GM23338 (cell line): ENCODE data around the gene MEFV. TPM values are rescaled to one million over a fixed set of nuclear protein-coding genes. Genes with fewer than 3 reads are reported as not detected.
A peak's percentile ranks its signal among the peaks of the same experiment; 100 is the strongest.

Source experiments
- ATAC-seq: fragments of 200-7000 bp; cut with Tn5 transposase; 3 replicates; pipeline ENCODE4 v1.9.1; 2020
- DNase-seq: peaks from one replicate; pipeline ENCODE4 v3.0.0-alpha.2; 2015; ENCODE audit warnings: low spot score
- H2AFZ ChIP-seq: fragments of 200-600 bp; sonication (generic); 2 replicates; pipeline ENCODE4 v1.8.0; 2016; ENCODE audit warnings: antibody characterized with exemption, mild to moderate bottlenecking, moderate library complexity
- H3F3A ChIP-seq: fragments of 200-600 bp; sonication (generic); replicated peaks from 2 replicates; pipeline ENCODE4 v1.8.0; 2017; ENCODE audit warnings: antibody characterized with exemption, mixed run types, low read depth
- H3K27ac ChIP-seq: fragments of 200-600 bp; sonication (generic); 2 replicates; pipeline ENCODE4 v1.6.1; 2016; ENCODE audit warnings: low read depth
- H3K27me3 ChIP-seq: fragments of 200-600 bp; sonication (generic); 2 replicates; pipeline ENCODE4 v1.8.0; 2016; ENCODE audit warnings: mild to moderate bottlenecking, mixed run types, moderate library complexity; ENCODE audit not compliant: insufficient read depth
- H3K36me3 ChIP-seq: fragments of 200-600 bp; sonication (generic); 2 replicates; pipeline ENCODE4 v1.8.0; 2016; ENCODE audit warnings: mild to moderate bottlenecking; ENCODE audit not compliant: insufficient read depth
- H3K4me1 ChIP-seq: fragments of 200-600 bp; sonication (generic); 2 replicates; pipeline ENCODE4 v1.8.0; 2016; ENCODE audit warnings: mild to moderate bottlenecking, moderate library complexity; ENCODE audit not compliant: insufficient read depth
- H3K4me2 ChIP-seq: fragments of 200-600 bp; sonication (generic); 2 replicates; pipeline ENCODE4 v1.7.1; 2017; ENCODE audit warnings: mixed run types
- H3K4me3 ChIP-seq: fragments of 200-600 bp; sonication (generic); 2 replicates; pipeline ENCODE4 v1.6.1; 2016; ENCODE audit warnings: mixed run types
- H3K79me2 ChIP-seq: fragments of 200-600 bp; sonication (generic); replicated peaks from 2 replicates; pipeline ENCODE4 v1.8.0; 2017; ENCODE audit warnings: mild to moderate bottlenecking; ENCODE audit not compliant: insufficient read depth
- H3K9me2 ChIP-seq: fragments of 200-600 bp; sonication (generic); 2 replicates; pipeline ENCODE4 v1.8.0; 2017; ENCODE audit not compliant: insufficient read depth
- H4K20me1 ChIP-seq: fragments of 200-600 bp; sonication (generic); replicated peaks from 2 replicates; pipeline ENCODE4 v1.8.0; 2017; ENCODE audit warnings: mild to moderate bottlenecking; ENCODE audit not compliant: insufficient read depth
- H3K27ac Mint-ChIP-seq: 2 replicates; pipeline ENCODE4 v1.8.0; 2020; ENCODE audit warnings: inconsistent platforms, mild to moderate bottlenecking, moderate library complexity, mixed read lengths
- H3K27me3 Mint-ChIP-seq: 3 replicates; pipeline ENCODE4 v1.8.0; 2022; ENCODE audit warnings: low read depth, mild to moderate bottlenecking, moderate library complexity, mixed read lengths, inconsistent platforms; ENCODE audit not compliant: insufficient read depth, poor library complexity
- H3K36me3 Mint-ChIP-seq: 3 replicates; pipeline ENCODE4 v1.8.0; 2021; ENCODE audit warnings: low read depth, mild to moderate bottlenecking, inconsistent platforms, moderate library complexity, mixed read lengths
- H3K4me1 Mint-ChIP-seq: 3 replicates; pipeline ENCODE4 v1.8.0; 2020; ENCODE audit warnings: mild to moderate bottlenecking, inconsistent platforms, mixed read lengths
- H3K4me3 Mint-ChIP-seq: 3 replicates; pipeline ENCODE4 v1.8.0; 2021; ENCODE audit warnings: moderate library complexity, mild to moderate bottlenecking, inconsistent platforms, mixed read lengths
- H3K9me3 Mint-ChIP-seq: 3 replicates; pipeline ENCODE4 v1.8.0; 2020; ENCODE audit warnings: moderate library complexity, mild to moderate bottlenecking, inconsistent platforms, mixed read lengths
- CREB1 ChIP-seq: fragments of 250-450 bp; sonication (Bioruptor Pico); IDR thresholded peaks from 2 replicates; pipeline ENCODE4 v1.5.0; 2020; ENCODE audit warnings: low read depth, mild to moderate bottlenecking, moderate library complexity
- EZH2 ChIP-seq: fragments of 200-600 bp; sonication (generic); IDR thresholded peaks from one replicate; pipeline ENCODE4 v1.8.0; 2017; ENCODE audit warnings: antibody characterized with exemption, mild to moderate bottlenecking, low read depth; ENCODE audit not compliant: unreplicated experiment
- EZH2phosphoT487 ChIP-seq: fragments of 200-600 bp; sonication (generic); IDR thresholded peaks from one replicate; pipeline ENCODE4 v1.8.1; 2018; ENCODE audit warnings: antibody characterized with exemption; ENCODE audit not compliant: unreplicated experiment
- JUNB ChIP-seq: IDR thresholded peaks from one replicate; pipeline ENCODE4 v1.6.1; 2016; ENCODE audit warnings: antibody characterized with exemption; ENCODE audit not compliant: unreplicated experiment
- NANOG ChIP-seq: IDR thresholded peaks from 2 replicates; pipeline ENCODE4 v1.6.1; 2016; ENCODE audit warnings: antibody characterized with exemption, borderline replicate concordance
- STAT1 ChIP-seq: IDR thresholded peaks from one replicate; pipeline ENCODE4 v1.6.1; 2016; ENCODE audit warnings: antibody characterized with exemption; ENCODE audit not compliant: unreplicated experiment
- ZNF114 ChIP-seq: fragments of 250-450 bp; sonication (Bioruptor Pico); IDR thresholded peaks from 2 replicates; pipeline ENCODE4 v1.5.0; 2020; ENCODE audit warnings: mild to moderate bottlenecking, moderate library complexity
- ZNF331 ChIP-seq: fragments of 250-450 bp; sonication (Bioruptor Pico); IDR thresholded peaks from 2 replicates; pipeline ENCODE4 v1.5.0; 2020; ENCODE audit warnings: low read depth, mild to moderate bottlenecking, moderate library complexity
- polyA plus RNA-seq: library from polyadenylated mRNA; unstranded; fragments of >200 nt; fragmentation: Nextera tagmentation; extraction: Ambion mirVana; gene quantifications from 2 replicates; pipeline ENCODE4 v1.2.1, GENCODE V29; 2016
- total RNA-seq: library from RNA; depleted of rRNA; stranded (reverse); fragments of >200 nt; shearing (Covaris generic); gene quantifications from 2 replicates; pipeline ENCODE4 v1.2.3, GENCODE V29; 2014
- TF ChIP-seq, protein P1 (sequence below): IDR thresholded peaks from 2 replicates; pipeline ENCODE4 v1.6.1; 2016; ENCODE audit warnings: antibody characterized with exemption
- TF ChIP-seq, protein P2 (sequence below): IDR thresholded peaks from one replicate; pipeline ENCODE4 v1.6.1; 2018; ENCODE audit warnings: antibody characterized with exemption; ENCODE audit not compliant: unreplicated experiment
- TF ChIP-seq, protein P3 (sequence below), 2 experiments: fragments of 200-600 bp in 1 of 2; sonication (generic) in 1 of 2; conservative IDR thresholded peaks; 2 replicates each; pipeline versions ENCODE4 v1.5.1 to v1.6.1; 2016 to 2017; ENCODE audit warnings: antibody characterized with exemption in 2 of 2, low read depth in 2 of 2, mild to moderate bottlenecking in 2 of 2, moderate library complexity in 1 of 2

MEFV gene
- total and polyA plus RNA-seq, 2 experiments from 2014 or later = 0.07 TPM; not detected in 1

DNA sequence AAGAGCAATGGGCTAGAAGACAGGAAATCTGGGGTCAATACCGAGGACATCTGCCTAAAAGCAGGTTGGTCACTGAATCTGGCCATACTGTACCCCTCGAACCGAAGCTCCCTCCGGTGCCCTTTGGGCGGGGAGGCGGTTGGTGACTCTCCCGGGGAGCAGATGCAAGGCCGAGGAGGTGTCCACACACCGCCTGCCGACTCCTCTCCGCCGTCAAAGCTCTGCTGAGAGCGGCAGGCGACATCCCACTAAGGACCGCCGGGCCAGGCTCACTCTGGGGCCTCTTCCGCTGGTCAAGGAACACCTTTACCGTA lies 21.9 kb downstream of the MEFV start:
- peaks cover 10% of the 10 kb centered on the region for H3F3A ChIP-seq
- Mint-ChIP-seq H3K27ac (peak overlapping the region; percentile 66; the same call in 1 of the 2 replicates), H3K36me3 (peaks cover 54% of the 10 kb centered on the region), H3K27me3 (peaks cover 12% of the 10 kb centered on the region), H3K4me1 (peaks cover 8% of the 10 kb centered on the region), H3K9me3 (peaks cover 51% of the 10 kb centered on the region), H3K4me3 (peak overlapping the region; percentile 87)
- H3K9me2 ChIP-seq = peaks cover 10% of the 10 kb centered on the region; the same call in 1 of the 2 replicates
- H3K27ac ChIP-seq = peak overlapping the region; percentile 79
- H3K4me1 ChIP-seq = no peaks in the 10 kb centered on the region
- ATAC-seq = no peak
- no peak for DNase-seq
- H3K36me3 ChIP-seq = peaks cover 28% of the 10 kb centered on the region
- peak overlapping the region; percentile 89 for H3K4me2 ChIP-seq
- peak overlapping the region; percentile 99 for H3K4me3 ChIP-seq
- H2AFZ ChIP-seq = peak overlapping the region; percentile 99
- TF ChIP-seq JUNB (no peak), ZNF331 (CRISPR knock-in tag) (no peak), CREB1 (CRISPR knock-in tag) (no peak), STAT1 (no peak)
- H4K20me1 ChIP-seq = no peaks in the 10 kb centered on the region
- no peaks in the 10 kb centered on the region; the same call in 1 of the 2 replicates for H3K79me2 ChIP-seq
- no peaks in the 10 kb centered on the region for H3K27me3 ChIP-seq

DNA sequence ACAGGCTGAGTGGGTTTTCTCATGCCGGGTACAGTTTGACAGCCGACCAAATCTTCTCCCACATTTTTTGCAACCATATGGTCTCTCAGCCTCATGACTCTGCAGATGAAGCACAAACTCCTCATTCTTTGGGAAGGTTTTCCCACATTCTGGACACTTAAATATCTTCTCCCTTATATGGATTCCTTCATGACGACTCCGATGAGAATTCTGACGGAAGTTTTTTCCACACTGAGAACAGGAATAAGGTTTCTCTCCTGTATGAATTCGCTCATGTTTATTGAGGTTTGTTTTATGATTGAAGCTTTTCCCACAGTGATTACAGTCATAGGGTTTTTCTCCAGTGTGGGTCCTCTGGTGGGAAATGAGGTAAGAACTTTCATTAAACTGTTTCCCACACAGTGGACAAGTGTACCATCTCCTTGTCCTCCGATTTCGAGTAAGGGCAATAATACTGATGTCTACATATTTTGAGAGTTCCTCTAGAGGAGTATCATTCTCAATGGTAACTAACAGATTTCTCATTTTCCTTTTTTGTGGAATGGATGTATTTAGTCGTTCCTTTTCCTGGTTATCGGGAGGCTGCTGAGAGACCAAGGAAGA lies 32.4 kb downstream of the MEFV start:
- Histone ChIP-seq H3K27ac (no peak overlapping the region), H3K27me3 (no peaks in the 10 kb centered on the region), H3K36me3 (peaks cover 61% of the 10 kb centered on the region), H4K20me1 (no peaks in the 10 kb centered on the region), H3F3A (no peaks in the 10 kb centered on the region), H3K79me2 (no peaks in the 10 kb centered on the region), H2AFZ (no peak overlapping the region), H3K4me2 (no peak overlapping the region), H3K4me1 (no peaks in the 10 kb centered on the region), H3K4me3 (peak overlapping the region; percentile 17; the same call in 1 of the 2 replicates), H3K9me2 (no peaks in the 10 kb centered on the region)
- H3K27ac Mint-ChIP-seq = no peak overlapping the region
- H3K4me3 Mint-ChIP-seq = no peak overlapping the region
- H3K9me3 Mint-ChIP-seq = peaks cover 84% of the 10 kb centered on the region
- H3K4me1 Mint-ChIP-seq = no peaks in the 10 kb centered on the region
- H3K36me3 Mint-ChIP-seq = peaks cover 84% of the 10 kb centered on the region
- DNase-seq = peak; percentile 19
- no peak for ATAC-seq
- H3K27me3 Mint-ChIP-seq = peaks cover 6% of the 10 kb centered on the region
- TF ChIP-seq ZNF114 (CRISPR knock-in tag) (no peak), ZNF331 (CRISPR knock-in tag) (no peak), EZH2 (no peak), STAT1 (no peak), JUNB (no peak), NANOG (no peak), CREB1 (CRISPR knock-in tag) (no peak), EZH2phosphoT487 (no peak)
- TF ChIP-seq, protein P1, sequence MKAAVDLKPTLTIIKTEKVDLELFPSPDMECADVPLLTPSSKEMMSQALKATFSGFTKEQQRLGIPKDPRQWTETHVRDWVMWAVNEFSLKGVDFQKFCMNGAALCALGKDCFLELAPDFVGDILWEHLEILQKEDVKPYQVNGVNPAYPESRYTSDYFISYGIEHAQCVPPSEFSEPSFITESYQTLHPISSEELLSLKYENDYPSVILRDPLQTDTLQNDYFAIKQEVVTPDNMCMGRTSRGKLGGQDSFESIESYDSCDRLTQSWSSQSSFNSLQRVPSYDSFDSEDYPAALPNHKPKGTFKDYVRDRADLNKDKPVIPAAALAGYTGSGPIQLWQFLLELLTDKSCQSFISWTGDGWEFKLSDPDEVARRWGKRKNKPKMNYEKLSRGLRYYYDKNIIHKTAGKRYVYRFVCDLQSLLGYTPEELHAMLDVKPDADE = no peak
- TF ChIP-seq, protein P2, sequence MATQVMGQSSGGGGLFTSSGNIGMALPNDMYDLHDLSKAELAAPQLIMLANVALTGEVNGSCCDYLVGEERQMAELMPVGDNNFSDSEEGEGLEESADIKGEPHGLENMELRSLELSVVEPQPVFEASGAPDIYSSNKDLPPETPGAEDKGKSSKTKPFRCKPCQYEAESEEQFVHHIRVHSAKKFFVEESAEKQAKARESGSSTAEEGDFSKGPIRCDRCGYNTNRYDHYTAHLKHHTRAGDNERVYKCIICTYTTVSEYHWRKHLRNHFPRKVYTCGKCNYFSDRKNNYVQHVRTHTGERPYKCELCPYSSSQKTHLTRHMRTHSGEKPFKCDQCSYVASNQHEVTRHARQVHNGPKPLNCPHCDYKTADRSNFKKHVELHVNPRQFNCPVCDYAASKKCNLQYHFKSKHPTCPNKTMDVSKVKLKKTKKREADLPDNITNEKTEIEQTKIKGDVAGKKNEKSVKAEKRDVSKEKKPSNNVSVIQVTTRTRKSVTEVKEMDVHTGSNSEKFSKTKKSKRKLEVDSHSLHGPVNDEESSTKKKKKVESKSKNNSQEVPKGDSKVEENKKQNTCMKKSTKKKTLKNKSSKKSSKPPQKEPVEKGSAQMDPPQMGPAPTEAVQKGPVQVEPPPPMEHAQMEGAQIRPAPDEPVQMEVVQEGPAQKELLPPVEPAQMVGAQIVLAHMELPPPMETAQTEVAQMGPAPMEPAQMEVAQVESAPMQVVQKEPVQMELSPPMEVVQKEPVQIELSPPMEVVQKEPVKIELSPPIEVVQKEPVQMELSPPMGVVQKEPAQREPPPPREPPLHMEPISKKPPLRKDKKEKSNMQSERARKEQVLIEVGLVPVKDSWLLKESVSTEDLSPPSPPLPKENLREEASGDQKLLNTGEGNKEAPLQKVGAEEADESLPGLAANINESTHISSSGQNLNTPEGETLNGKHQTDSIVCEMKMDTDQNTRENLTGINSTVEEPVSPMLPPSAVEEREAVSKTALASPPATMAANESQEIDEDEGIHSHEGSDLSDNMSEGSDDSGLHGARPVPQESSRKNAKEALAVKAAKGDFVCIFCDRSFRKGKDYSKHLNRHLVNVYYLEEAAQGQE = no peak
- TF ChIP-seq, protein P3, sequence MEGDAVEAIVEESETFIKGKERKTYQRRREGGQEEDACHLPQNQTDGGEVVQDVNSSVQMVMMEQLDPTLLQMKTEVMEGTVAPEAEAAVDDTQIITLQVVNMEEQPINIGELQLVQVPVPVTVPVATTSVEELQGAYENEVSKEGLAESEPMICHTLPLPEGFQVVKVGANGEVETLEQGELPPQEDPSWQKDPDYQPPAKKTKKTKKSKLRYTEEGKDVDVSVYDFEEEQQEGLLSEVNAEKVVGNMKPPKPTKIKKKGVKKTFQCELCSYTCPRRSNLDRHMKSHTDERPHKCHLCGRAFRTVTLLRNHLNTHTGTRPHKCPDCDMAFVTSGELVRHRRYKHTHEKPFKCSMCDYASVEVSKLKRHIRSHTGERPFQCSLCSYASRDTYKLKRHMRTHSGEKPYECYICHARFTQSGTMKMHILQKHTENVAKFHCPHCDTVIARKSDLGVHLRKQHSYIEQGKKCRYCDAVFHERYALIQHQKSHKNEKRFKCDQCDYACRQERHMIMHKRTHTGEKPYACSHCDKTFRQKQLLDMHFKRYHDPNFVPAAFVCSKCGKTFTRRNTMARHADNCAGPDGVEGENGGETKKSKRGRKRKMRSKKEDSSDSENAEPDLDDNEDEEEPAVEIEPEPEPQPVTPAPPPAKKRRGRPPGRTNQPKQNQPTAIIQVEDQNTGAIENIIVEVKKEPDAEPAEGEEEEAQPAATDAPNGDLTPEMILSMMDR (conservative IDR thresholded peaks at IDR 0.05; ENCODE audit: low read depth in 2 of 2) = no peak
